ENCODE measurements around the gene TULP1.
"Not testable (repeated sequence)": the region's sequence is repeated elsewhere in the genome, so short reads cannot be mapped to it uniquely, and the experiment has no call there.

The TULP1 gene

DNA sequence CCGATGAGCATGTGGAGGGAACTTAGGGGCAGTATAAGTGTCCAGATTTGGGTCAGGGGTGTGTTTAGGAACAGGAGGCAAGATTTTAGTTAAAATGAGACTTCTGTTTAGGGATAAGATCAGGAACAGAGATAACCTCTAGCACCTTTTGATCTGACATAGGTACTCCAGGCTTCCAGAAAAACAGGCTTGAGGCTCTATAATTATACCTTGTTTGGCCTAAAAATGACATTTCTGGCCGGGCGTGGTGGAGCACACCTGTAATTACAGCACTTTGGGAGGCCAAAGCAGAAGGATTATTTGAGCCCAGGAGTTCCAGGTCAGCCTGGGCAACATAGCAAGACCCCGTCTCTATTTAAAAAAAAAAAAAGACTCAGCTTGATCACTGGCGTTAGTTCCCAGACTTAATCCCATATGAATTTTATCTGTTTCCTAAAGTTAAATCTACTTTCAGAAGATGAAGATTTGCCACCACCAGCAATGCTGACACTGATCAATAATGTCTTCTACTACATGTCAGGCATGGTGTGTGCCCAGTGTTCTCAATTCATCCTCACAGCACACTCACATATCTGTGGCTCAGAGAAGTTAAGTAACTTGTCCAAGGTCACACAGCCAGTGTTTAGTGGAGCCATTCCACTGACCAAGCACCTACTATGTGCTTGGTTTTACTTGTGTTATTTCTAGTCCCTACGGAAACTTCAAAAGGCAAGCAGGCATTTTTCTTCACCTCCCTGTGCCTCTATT, 6.0 kb upstream of the TULP1 start:
- Histone ChIP-seq H3K9me3 (ENCODE audit: control insufficient read depth, low read length) (no peaks in the 10 kb centered on the region), H3K4me1 (ENCODE audit: control insufficient read depth, insufficient read depth, low read length) (no peaks in the 10 kb centered on the region), H3K27me3 (ENCODE audit: control insufficient read depth, insufficient read depth, low read length) (no peaks in the 10 kb centered on the region), H3K9ac (ENCODE audit: low read length) (no peak overlapping the region), H3K36me3 (ENCODE audit: control insufficient read depth, insufficient read depth, low read length) (no peaks in the 10 kb centered on the region), H3K4me3 (ENCODE audit: low read length) (no peak overlapping the region)

DNA sequence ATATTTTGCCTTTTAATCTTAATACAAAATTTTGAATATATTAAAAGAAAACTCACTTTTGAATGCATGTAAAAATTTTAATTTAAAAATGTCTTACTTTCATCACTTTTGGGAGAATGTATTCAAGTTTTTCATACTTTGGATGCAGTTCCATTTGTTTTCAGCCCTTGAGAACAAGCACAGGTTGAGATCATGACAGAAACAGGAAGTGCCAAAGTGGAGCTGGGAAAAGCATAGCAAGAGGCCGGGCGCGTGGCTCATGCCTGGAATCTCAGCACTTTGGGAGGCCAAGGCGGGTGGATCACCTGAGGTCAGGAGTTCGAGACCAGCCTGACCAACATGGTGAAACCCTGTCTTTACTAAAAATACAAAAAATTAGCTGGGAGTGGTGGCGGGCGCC, 5.3 kb upstream of the TULP1 start:
- H3K9me3 ChIP-seq (ENCODE audit: control insufficient read depth, low read length); H3K27me3 ChIP-seq (ENCODE audit: control insufficient read depth, insufficient read depth, low read length); H3K4me3 ChIP-seq (ENCODE audit: low read length); H3K9ac ChIP-seq (ENCODE audit: low read length); H3K36me3 ChIP-seq (ENCODE audit: control insufficient read depth, insufficient read depth, low read length); H3K4me1 ChIP-seq (ENCODE audit: control insufficient read depth, insufficient read depth, low read length): not testable (repeated sequence)

DNA sequence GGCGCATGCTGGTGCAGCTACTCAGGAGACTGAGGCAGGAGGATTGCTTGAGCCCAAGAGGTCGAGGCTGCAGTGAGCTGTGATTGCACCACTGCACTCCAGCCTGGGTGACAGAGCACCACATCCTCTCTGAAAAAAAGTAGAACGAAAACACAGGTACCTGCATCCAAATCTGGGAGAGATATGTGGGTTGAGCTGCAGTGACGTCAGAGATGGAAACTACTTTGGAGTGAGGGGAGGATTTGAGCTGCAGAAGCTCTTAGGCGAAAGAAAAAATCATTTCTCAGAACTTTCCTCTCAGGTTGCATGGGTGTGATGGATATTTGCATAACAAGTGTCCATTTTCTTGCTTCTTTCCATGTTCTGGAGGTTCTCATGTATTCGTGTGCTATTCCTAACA, 4.0 kb upstream of the TULP1 start:
- Histone ChIP-seq H3K36me3 (ENCODE audit: control insufficient read depth, insufficient read depth, low read length) (no peaks in the 10 kb centered on the region), H3K9ac (ENCODE audit: low read length) (no peak overlapping the region), H3K4me3 (ENCODE audit: low read length) (no peak overlapping the region), H3K9me3 (ENCODE audit: control insufficient read depth, low read length) (no peaks in the 10 kb centered on the region), H3K27me3 (ENCODE audit: control insufficient read depth, insufficient read depth, low read length) (peaks cover 9% of the 10 kb centered on the region), H3K4me1 (ENCODE audit: control insufficient read depth, insufficient read depth, low read length) (no peaks in the 10 kb centered on the region)

DNA sequence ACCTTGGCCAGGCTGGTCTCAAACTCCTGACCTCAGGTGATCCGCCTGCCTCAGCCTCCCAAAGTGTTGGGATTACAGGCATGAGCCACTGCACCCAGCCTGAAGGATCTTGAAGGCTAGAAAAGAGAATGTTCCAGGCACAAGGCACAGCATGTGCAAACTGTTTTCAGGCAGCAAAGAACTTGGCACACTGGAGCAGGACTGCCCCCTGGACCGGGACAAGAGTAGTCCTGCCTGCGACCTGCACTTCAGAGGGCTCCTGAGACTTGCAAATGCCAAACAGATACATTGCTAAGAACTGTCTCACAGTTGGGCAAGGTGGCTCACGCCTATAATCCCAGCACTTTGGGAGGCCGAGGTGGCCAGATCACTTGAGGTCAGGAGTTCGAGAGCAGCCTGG, 3.2 kb upstream of the TULP1 start:
- H3K9ac ChIP-seq (ENCODE audit: low read length); H3K4me3 ChIP-seq (ENCODE audit: low read length); H3K36me3 ChIP-seq (ENCODE audit: control insufficient read depth, insufficient read depth, low read length); H3K9me3 ChIP-seq (ENCODE audit: control insufficient read depth, low read length); H3K4me1 ChIP-seq (ENCODE audit: control insufficient read depth, insufficient read depth, low read length): not testable (repeated sequence)
- peaks cover 17% of the 10 kb centered on the region for H3K27me3 ChIP-seq (ENCODE audit: control insufficient read depth, insufficient read depth, low read length)

DNA sequence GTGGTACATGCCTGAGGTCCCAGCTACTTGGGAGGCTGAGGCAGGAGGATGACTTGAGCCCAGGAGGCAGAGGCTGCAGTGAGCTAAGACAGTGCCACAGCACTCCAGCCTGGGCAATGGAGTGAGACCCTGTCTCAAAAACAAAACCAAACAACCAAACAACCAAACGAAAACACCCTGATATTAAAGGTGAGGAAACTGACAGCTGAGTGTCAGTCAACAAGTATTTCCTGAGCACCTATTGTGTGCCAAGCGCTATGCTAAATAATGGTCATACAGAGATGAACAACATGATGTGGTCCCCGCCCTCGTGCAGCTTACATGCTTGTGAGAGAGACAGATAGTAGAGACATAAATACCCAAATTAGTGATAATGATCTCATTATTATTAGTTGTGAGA, 1.9 kb upstream of the TULP1 start:
- Histone ChIP-seq H3K9ac (ENCODE audit: low read length) (no peak overlapping the region), H3K4me3 (ENCODE audit: low read length) (no peak overlapping the region), H3K4me1 (ENCODE audit: control insufficient read depth, insufficient read depth, low read length) (peaks cover 4% of the 10 kb centered on the region), H3K9me3 (ENCODE audit: control insufficient read depth, low read length) (no peaks in the 10 kb centered on the region), H3K27me3 (ENCODE audit: control insufficient read depth, insufficient read depth, low read length) (peaks cover 30% of the 10 kb centered on the region), H3K36me3 (ENCODE audit: control insufficient read depth, insufficient read depth, low read length) (no peaks in the 10 kb centered on the region)

DNA sequence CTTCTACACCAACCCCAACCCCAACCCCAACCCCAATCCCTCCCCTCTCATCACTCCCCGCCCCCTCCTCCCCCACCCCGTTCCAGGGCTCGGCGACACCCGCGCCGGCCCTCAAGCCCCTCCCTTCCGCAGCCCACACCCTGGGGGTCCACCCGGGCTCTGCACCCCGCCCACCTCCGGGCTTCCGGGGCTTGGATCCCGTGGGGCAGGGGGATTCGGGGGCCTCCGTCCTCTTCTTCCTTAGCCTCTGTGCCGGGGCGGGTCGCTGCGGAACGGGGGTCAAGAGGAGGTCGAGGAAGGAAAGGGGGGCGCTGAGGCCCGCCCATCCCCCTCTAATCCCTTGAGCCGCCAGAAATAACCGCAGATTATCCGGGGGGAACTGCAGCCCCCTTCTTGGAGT, 690 bp downstream of the TULP1 start:
- Histone ChIP-seq H3K36me3 (ENCODE audit: control insufficient read depth, insufficient read depth, low read length) (no peaks in the 10 kb centered on the region), H3K9me3 (ENCODE audit: control insufficient read depth, low read length) (no peaks in the 10 kb centered on the region), H3K4me1 (ENCODE audit: control insufficient read depth, insufficient read depth, low read length) (peaks cover 4% of the 10 kb centered on the region), H3K27me3 (ENCODE audit: control insufficient read depth, insufficient read depth, low read length) (peaks cover 39% of the 10 kb centered on the region), H3K4me3 (ENCODE audit: low read length) (no peak overlapping the region), H3K9ac (ENCODE audit: low read length) (no peak overlapping the region)

DNA sequence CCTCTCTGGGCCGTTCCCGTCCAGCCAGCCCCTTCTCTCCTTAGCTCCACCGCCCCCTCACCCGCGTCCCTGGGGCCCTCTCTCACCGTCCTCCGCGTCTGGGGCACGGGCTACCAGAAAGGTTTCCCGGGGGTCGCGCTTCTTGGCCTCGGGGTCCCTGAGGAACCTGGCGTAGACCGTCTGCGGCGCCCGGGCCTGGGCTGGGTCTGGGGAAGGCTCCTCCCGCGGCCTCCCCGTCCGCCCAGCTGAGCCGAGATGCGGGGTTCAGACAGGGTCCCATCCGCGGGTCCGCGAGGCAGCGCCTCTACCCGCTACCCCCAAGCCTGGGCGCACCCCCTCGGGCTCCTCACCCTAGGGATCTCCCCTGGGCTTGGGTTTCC, 1.1 kb downstream of the TULP1 start:
- Histone ChIP-seq H3K36me3 (ENCODE audit: control insufficient read depth, insufficient read depth, low read length) (no peaks in the 10 kb centered on the region), H3K27me3 (ENCODE audit: control insufficient read depth, insufficient read depth, low read length) (peaks cover 40% of the 10 kb centered on the region), H3K4me1 (ENCODE audit: control insufficient read depth, insufficient read depth, low read length) (peaks cover 4% of the 10 kb centered on the region), H3K4me3 (ENCODE audit: low read length) (no peak overlapping the region), H3K9ac (ENCODE audit: low read length) (no peak overlapping the region), H3K9me3 (ENCODE audit: control insufficient read depth, low read length) (no peaks in the 10 kb centered on the region)

DNA sequence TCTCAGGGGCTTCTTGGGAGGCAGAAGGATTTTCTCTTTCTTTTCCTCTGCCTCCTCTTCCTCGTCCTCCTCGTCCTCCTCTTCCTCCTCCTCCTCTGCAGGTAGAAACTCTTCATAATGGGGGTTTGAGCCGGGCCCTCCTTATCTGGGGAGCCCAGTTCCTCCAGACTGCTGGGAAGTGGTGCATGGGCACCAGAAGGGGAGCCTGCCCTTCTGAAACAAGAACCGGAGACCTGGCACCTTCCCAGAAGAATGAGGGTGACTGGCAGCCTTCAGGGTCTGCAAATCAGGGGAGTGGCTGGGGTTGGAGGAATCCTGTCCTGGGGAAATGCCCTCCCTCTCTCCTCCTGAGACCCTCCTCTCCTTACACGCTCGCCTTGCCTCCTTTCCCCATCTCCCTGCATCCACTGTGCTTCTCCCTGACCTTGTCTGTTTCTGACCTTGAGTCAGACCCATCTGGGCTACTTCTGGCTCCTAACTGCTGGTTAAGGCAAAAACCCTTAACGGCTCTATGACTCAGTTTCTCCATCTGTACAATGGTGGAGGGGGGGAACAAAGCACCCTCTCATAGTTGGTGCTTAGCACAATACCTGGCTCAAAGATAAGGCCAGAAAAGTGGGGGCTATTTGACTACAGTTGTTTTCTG, 1.7 kb downstream of the TULP1 start:
- H3K9me3 ChIP-seq (ENCODE audit: control insufficient read depth, low read length), result no peaks in the 10 kb centered on the region
- peaks cover 4% of the 10 kb centered on the region for H3K4me1 ChIP-seq (ENCODE audit: control insufficient read depth, insufficient read depth, low read length)
- H3K4me3 ChIP-seq (ENCODE audit: low read length), result no peak overlapping the region
- H3K9ac ChIP-seq (ENCODE audit: low read length), result no peak overlapping the region
- H3K36me3 ChIP-seq (ENCODE audit: control insufficient read depth, insufficient read depth, low read length), result no peaks in the 10 kb centered on the region
- H3K27me3 ChIP-seq (ENCODE audit: control insufficient read depth, insufficient read depth, low read length), result peaks cover 45% of the 10 kb centered on the region

DNA sequence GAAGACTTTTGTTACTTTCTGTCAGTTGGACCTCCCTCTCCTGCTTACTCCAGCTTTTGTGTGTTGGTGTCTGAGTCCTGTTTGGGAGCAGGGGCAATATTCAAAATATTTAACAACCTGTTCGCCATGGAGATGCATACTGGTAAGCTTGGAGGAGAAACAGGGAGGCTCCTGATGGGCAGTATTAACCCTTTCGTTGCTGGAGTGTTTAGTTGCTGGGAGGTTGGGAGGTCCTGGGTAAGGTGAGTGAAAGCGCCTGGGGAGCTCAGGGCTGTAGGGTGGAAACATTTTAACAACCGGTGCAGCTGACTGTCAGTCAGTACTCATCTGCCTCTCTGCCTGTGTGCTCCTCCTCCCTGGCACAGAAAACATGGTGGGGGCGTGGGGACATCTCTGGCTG, 4.2 kb downstream of the TULP1 start:
- no peak overlapping the region for H3K9ac ChIP-seq (ENCODE audit: low read length)
- H3K36me3 ChIP-seq (ENCODE audit: control insufficient read depth, insufficient read depth, low read length), result no peaks in the 10 kb centered on the region
- H3K4me1 ChIP-seq (ENCODE audit: control insufficient read depth, insufficient read depth, low read length), result peaks cover 4% of the 10 kb centered on the region
- no peak overlapping the region for H3K4me3 ChIP-seq (ENCODE audit: low read length)
- peaks cover 56% of the 10 kb centered on the region for H3K27me3 ChIP-seq (ENCODE audit: control insufficient read depth, insufficient read depth, low read length)
- no peaks in the 10 kb centered on the region for H3K9me3 ChIP-seq (ENCODE audit: control insufficient read depth, low read length)

DNA sequence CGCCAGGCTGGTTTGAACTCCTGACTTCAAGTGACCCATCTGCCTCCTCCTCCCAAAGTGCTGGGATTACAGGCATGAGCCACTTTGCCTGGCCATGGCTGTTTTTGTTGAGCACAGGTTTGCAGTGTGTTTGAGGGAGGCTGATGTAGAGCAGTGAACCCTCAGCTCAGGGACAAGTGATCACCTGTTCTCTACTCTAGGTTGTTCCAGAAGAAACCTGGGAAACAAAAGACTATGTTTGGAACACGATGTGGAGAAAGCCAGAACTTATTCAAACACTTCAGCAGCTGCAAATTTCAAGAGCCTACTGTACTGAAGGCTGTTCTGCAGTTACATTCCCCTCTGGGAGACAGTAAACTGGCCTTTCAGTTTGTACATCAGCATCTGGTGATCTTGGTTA, 4.7 kb downstream of the TULP1 start:
- peaks cover 4% of the 10 kb centered on the region for H3K4me1 ChIP-seq (ENCODE audit: control insufficient read depth, insufficient read depth, low read length)
- no peak overlapping the region for H3K9ac ChIP-seq (ENCODE audit: low read length)
- no peaks in the 10 kb centered on the region for H3K9me3 ChIP-seq (ENCODE audit: control insufficient read depth, low read length)
- H3K4me3 ChIP-seq (ENCODE audit: low read length), result no peak overlapping the region
- H3K27me3 ChIP-seq (ENCODE audit: control insufficient read depth, insufficient read depth, low read length), result peaks cover 59% of the 10 kb centered on the region
- H3K36me3 ChIP-seq (ENCODE audit: control insufficient read depth, insufficient read depth, low read length), result no peaks in the 10 kb centered on the region

DNA sequence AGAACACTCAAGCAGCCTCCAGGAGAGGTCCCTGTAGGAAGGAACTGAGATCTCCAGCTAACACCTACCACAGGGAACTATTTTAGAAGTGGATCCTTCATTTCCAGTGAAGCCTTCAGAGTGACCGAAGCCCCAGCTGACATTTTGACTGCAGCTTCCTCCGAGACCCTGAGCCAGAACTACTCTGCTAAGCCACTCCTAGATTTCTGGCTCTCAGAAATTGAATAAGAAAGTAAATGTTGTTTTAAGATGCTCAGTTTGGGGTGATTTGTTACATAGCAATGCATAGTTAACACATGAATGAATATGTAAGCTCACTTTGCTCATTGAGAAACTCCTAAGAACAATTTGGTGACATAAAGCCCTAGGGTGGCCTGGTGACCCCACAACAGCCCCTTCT, 5.5 kb downstream of the TULP1 start:
- Histone ChIP-seq H3K9me3 (ENCODE audit: control insufficient read depth, low read length) (no peaks in the 10 kb centered on the region), H3K36me3 (ENCODE audit: control insufficient read depth, insufficient read depth, low read length) (no peaks in the 10 kb centered on the region), H3K9ac (ENCODE audit: low read length) (no peak overlapping the region), H3K27me3 (ENCODE audit: control insufficient read depth, insufficient read depth, low read length) (peaks cover 52% of the 10 kb centered on the region), H3K4me3 (ENCODE audit: low read length) (no peak overlapping the region), H3K4me1 (ENCODE audit: control insufficient read depth, insufficient read depth, low read length) (peaks cover 4% of the 10 kb centered on the region)

DNA sequence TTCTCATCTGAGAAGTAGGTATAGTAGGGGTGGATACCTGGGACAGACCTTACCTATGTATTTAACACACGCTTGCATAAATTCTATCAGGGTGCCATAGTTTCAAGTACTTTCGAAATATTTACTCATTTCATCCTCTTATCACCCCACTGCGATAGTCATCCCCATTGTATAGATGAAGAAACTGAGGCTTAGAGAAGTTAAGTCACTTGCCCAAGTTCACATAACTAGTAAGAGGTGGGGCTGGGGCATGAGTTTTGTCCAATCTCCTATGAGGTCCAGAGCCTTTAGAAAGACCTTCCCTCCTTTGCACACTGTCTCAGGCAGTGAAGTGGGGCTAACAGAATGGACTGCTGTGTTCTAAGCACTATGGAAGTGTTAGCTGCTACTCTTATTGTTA, 6.2 kb downstream of the TULP1 start:
- peaks cover 48% of the 10 kb centered on the region for H3K27me3 ChIP-seq (ENCODE audit: control insufficient read depth, insufficient read depth, low read length)
- H3K36me3 ChIP-seq (ENCODE audit: control insufficient read depth, insufficient read depth, low read length), result no peaks in the 10 kb centered on the region
- H3K4me1 ChIP-seq (ENCODE audit: control insufficient read depth, insufficient read depth, low read length), result peaks cover 4% of the 10 kb centered on the region
- no peak overlapping the region for H3K4me3 ChIP-seq (ENCODE audit: low read length)
- H3K9me3 ChIP-seq (ENCODE audit: control insufficient read depth, low read length), result no peaks in the 10 kb centered on the region
- H3K9ac ChIP-seq (ENCODE audit: low read length), result no peak overlapping the region
